Endothelial cell (in vitro differentiated cells): ENCODE measurements around the gene FILIP1. TPM values are rescaled to one million over a fixed set of nuclear protein-coding genes. Genes with fewer than 3 reads are reported as not detected.

ENCODE experiments used
- DNase-seq: peaks from one replicate; pipeline ENCODE4 v3.0.0; 2021; ENCODE audit warnings: low spot score
- H3K27ac Mint-ChIP-seq: one replicate; pipeline ENCODE4 v1.8.0; 2021; ENCODE audit warnings: mixed read lengths, inconsistent platforms; ENCODE audit not compliant: unreplicated experiment
- H3K27me3 Mint-ChIP-seq: one replicate; pipeline ENCODE4 v1.8.0; 2021; ENCODE audit warnings: mild to moderate bottlenecking, moderate library complexity, mixed read lengths, inconsistent platforms; ENCODE audit not compliant: unreplicated experiment
- H3K36me3 Mint-ChIP-seq: one replicate; pipeline ENCODE4 v1.8.0; 2021; ENCODE audit warnings: mild to moderate bottlenecking, low read depth, mixed read lengths, inconsistent platforms; ENCODE audit not compliant: unreplicated experiment
- H3K4me1 Mint-ChIP-seq: one replicate; pipeline ENCODE4 v1.8.0; 2021; ENCODE audit warnings: mild to moderate bottlenecking, mixed read lengths, inconsistent platforms; ENCODE audit not compliant: unreplicated experiment
- H3K4me3 Mint-ChIP-seq: one replicate; pipeline ENCODE4 v1.8.0; 2021; ENCODE audit warnings: mild to moderate bottlenecking, mixed read lengths, inconsistent platforms; ENCODE audit not compliant: unreplicated experiment
- H3K9me3 Mint-ChIP-seq: one replicate; pipeline ENCODE4 v1.8.0; 2021; ENCODE audit warnings: mixed read lengths, inconsistent platforms; ENCODE audit not compliant: unreplicated experiment
- total RNA-seq: library from RNA; stranded (reverse); fragmentation: NEBNext Ultra II Directional; extraction: Animal tissue kit (Norgen Biotek cat#: 25700); gene quantifications from one replicate; pipeline ENCODE4 v1.2.1, GENCODE V29; 2021; ENCODE audit not compliant: unreplicated experiment
- TF ChIP-seq, protein P1 (sequence below): fragments of 200-600 bp; sonication (generic); IDR thresholded peaks from one replicate; pipeline ENCODE4 v1.5.0; 2021; ENCODE audit warnings: antibody characterized with exemption; ENCODE audit not compliant: unreplicated experiment

FILIP1 gene
- total RNA-seq, 1 donor from 2014 or later, result 32.0 TPM

DNA sequence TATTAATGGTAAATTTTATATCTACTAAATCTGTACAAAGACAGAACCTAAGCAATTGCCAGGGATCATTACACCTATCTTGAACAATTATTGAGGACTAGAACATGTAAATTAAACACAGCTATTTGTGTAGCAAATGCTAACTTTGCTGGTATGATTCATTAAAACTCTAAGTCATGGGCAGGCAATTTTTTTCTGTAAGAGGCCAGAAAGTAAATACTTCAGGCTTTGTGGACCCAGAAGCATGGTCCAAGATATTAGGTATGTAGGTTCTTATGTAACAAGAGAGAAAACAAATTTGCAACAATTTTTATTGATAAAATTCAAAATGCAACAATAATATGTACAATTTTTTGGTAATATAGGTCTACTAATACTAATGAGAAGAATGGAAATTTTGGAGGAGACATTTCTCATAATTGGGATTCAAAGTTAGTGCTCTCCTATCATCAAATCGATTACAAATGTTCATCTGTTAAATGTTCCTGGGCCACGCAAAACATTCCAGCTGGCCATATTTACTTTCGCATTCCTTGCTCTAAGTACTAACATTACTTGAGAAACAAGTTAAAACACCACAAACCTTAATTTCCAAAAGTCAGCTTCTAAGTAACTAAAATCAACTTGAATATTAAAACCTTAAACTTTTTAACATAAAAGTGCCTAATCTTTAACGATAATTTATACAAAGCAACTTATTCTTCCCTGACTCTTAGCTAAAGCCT, 213.3 kb downstream of the FILIP1 start:
- peak overlapping the region; percentile 96 for H3K27ac Mint-ChIP-seq
- H3K36me3 Mint-ChIP-seq, result peaks cover 18% of the 10 kb centered on the region
- H3K27me3 Mint-ChIP-seq, result no peaks in the 10 kb centered on the region
- no peaks in the 10 kb centered on the region for H3K9me3 Mint-ChIP-seq
- TF ChIP-seq, protein P1, sequence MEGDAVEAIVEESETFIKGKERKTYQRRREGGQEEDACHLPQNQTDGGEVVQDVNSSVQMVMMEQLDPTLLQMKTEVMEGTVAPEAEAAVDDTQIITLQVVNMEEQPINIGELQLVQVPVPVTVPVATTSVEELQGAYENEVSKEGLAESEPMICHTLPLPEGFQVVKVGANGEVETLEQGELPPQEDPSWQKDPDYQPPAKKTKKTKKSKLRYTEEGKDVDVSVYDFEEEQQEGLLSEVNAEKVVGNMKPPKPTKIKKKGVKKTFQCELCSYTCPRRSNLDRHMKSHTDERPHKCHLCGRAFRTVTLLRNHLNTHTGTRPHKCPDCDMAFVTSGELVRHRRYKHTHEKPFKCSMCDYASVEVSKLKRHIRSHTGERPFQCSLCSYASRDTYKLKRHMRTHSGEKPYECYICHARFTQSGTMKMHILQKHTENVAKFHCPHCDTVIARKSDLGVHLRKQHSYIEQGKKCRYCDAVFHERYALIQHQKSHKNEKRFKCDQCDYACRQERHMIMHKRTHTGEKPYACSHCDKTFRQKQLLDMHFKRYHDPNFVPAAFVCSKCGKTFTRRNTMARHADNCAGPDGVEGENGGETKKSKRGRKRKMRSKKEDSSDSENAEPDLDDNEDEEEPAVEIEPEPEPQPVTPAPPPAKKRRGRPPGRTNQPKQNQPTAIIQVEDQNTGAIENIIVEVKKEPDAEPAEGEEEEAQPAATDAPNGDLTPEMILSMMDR, result no peak
- peak overlapping the region; percentile 49 for H3K4me3 Mint-ChIP-seq
- DNase-seq, result no peak
- H3K4me1 Mint-ChIP-seq, result peaks cover 42% of the 10 kb centered on the region

DNA sequence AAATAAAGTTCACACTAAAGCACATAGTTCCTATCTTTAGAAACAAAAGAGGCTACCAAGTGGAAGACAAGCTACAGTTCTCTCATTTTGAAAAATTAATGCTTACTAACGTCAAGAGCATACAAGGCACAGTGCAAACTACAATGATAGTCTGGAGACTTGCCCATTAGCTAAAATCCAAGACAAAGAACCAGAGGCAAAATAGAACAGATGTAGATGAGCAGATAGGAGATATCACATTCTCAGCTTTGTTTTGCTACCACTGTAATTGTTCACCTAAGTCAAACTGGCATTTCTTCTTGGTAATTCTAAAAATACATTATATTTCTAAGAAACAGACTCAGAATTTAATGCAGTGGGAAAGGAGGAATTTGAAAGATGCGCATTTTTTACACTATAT, 214.2 kb downstream of the FILIP1 start:
- TF ChIP-seq, protein P1, result no peak
- DNase-seq, result no peak
- Mint-ChIP-seq H3K9me3 (no peaks in the 10 kb centered on the region), H3K4me1 (peaks cover 46% of the 10 kb centered on the region), H3K27me3 (no peaks in the 10 kb centered on the region), H3K27ac (peak overlapping the region; percentile 86), H3K36me3 (peaks cover 23% of the 10 kb centered on the region), H3K4me3 (no peak overlapping the region)

DNA sequence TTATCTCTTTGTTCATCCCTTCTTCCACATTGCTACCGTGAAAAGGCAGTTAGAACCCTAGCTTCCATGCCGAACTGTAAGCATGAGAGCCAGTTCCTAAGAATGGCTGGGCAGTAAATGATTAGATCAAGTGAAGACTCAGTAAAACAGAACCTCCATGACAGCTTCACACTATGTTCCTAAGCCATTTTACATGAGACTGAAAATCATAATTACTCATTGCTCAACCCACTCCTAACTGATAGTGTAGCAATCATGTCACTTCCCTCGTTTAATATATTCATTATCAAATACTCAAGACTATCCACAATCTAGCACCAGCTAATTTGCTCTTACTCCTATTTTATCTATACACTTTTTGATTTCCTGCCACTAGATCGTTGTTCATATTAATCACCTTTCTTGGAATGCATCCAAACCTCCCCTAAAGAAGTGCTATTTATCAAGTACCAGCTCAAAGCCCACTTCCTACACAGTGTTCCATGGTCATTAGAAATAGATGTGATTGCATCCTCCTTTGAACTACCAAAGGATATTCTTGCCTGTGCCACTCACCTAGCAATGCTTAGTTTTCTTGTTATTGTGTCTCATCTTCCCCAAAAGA, 215.0 kb downstream of the FILIP1 start:
- DNase-seq, result no peak
- peak overlapping the region; percentile 86 for H3K27ac Mint-ChIP-seq
- no peaks in the 10 kb centered on the region for H3K9me3 Mint-ChIP-seq
- peaks cover 2% of the 10 kb centered on the region for H3K27me3 Mint-ChIP-seq
- peak overlapping the region; percentile 4 for H3K4me3 Mint-ChIP-seq
- peaks cover 46% of the 10 kb centered on the region for H3K4me1 Mint-ChIP-seq
- TF ChIP-seq, protein P1, result no peak
- H3K36me3 Mint-ChIP-seq, result peaks cover 31% of the 10 kb centered on the region

DNA sequence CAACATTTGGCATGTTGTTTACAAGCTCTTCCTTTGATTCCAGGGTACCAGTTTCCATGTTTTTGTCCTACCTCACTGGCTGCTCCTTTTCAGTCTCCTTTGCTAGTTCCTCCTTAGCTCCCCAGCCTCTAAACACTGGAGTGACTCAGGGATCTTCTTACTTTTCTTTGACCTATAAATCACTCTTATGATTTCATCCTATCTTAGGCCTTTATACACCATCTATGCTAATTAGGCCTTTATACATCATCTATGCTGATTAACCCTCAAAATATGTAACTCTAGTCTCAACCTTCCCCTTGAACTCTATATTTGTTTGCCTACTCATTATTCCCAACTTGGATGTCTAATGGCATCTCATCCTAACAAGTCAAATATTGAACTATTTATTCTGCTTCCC, 218.5 kb downstream of the FILIP1 start:
- DNase-seq, result no peak
- H3K9me3 Mint-ChIP-seq, result no peaks in the 10 kb centered on the region
- peaks cover 54% of the 10 kb centered on the region for H3K36me3 Mint-ChIP-seq
- H3K27ac Mint-ChIP-seq, result peak overlapping the region; percentile 70
- TF ChIP-seq, protein P1, result no peak
- H3K27me3 Mint-ChIP-seq, result peaks cover 4% of the 10 kb centered on the region
- peaks cover 34% of the 10 kb centered on the region for H3K4me1 Mint-ChIP-seq
- peak overlapping the region; percentile 48 for H3K4me3 Mint-ChIP-seq

DNA sequence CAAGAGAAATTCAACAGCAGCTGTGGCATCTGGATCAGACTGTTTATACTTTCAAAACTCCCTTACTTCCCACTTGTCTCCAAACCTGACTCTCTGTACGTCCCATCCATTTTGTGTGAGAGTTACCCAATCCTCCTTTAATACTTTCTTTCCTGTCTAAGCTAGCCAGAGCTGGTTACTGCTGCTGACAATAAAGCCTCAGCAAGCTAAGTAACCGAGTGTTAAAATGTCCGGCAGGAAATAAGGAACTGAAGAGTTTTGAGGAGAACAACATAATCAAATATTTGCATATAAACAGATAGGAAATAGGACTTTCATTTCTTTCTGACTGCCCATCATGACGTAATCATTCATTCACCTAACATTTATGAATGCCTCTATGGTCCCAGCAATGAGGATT, 220.6 kb downstream of the FILIP1 start:
- Mint-ChIP-seq H3K9me3 (no peaks in the 10 kb centered on the region), H3K36me3 (peaks cover 50% of the 10 kb centered on the region), H3K27ac (no peak overlapping the region), H3K4me1 (peaks cover 21% of the 10 kb centered on the region), H3K4me3 (no peak overlapping the region), H3K27me3 (peaks cover 4% of the 10 kb centered on the region)
- TF ChIP-seq, protein P1, result no peak
- DNase-seq, result no peak
